HEK293T (cell line): Measurements from ENCODE around the gene TMBIM6.

Experiments used
- BHLHE40 ChIP-seq: fragments of 450-650 bp; IDR thresholded peaks from 2 replicates; pipeline ENCODE4 v1.6.1; 2016; ENCODE audit warnings: mild to moderate bottlenecking, moderate library complexity, borderline replicate concordance
- ELF4 ChIP-seq: fragments of 450-650 bp; IDR thresholded peaks from 2 replicates; pipeline ENCODE4 v1.6.1; 2017; ENCODE audit warnings: antibody characterized with exemption
- FOXA1 ChIP-seq: fragments of 450-650 bp; IDR thresholded peaks from 2 replicates; pipeline ENCODE4 v1.6.1; 2016; ENCODE audit warnings: mild to moderate bottlenecking
- FOXK2 ChIP-seq: fragments of 450-650 bp; IDR thresholded peaks from 2 replicates; pipeline ENCODE4 v1.6.1; 2016; ENCODE audit warnings: mild to moderate bottlenecking
- FOXM1 ChIP-seq: fragments of 450-650 bp; IDR thresholded peaks from 2 replicates; pipeline ENCODE4 v1.6.1; 2017; ENCODE audit warnings: mild to moderate bottlenecking, borderline replicate concordance
- HDGF ChIP-seq: fragments of 450-650 bp; IDR thresholded peaks from 2 replicates; pipeline ENCODE4 v1.6.1; 2017; ENCODE audit warnings: antibody characterized with exemption, borderline replicate concordance
- LEF1 ChIP-seq: fragments of 450-650 bp; IDR thresholded peaks from 2 replicates; pipeline ENCODE4 v1.6.1; 2017; ENCODE audit warnings: mild to moderate bottlenecking, borderline replicate concordance
- SP1 ChIP-seq: fragments of 450-650 bp; IDR thresholded peaks from 2 replicates; pipeline ENCODE4 v1.6.1; 2017
- SUZ12 ChIP-seq: fragments of 450-650 bp; IDR thresholded peaks from 2 replicates; pipeline ENCODE4 v1.6.1; 2016; ENCODE audit warnings: mild to moderate bottlenecking
- TARDBP ChIP-seq: fragments of 450-650 bp; IDR thresholded peaks from 2 replicates; pipeline ENCODE4 v1.6.1; 2016
- ZNF384 ChIP-seq: fragments of 450-650 bp; IDR thresholded peaks from 2 replicates; pipeline ENCODE4 v1.6.1; 2016
- TF ChIP-seq, protein P1 (sequence below): fragments of 450-650 bp; IDR thresholded peaks from 2 replicates; pipeline ENCODE4 v1.6.1; 2016

DNA sequence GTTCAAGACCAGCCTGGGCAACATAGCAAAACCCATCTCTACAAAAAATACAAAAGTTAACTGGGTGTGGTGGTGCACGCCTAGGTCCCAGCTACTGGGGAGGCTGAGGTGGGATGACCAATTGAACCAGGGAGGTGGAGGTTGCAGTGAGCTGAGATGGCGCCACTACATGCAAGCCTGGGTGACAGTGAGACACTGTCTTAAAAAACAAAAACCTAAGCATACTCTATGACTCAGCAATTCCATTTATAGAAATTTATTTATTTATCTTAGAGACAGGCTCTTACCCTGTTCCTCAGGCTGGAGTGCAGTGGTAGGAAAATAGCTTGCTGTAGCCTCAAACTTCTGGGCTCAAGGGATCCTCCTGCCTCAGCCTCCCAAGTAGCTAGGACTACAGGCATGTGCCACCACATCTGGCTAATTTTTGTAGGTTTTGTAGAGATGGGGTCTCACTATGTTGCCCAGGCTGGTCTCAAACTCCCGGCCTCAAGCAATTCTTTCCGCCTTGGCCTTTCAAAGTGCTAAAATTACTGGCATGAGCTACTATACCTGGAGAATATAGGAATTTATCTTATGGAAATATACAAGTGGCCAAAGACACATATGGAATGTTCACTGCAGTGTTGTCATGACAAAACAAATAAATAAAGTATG, 43.5 kb downstream of the TMBIM6 start:
- no peak for TF ChIP-seq FOXM1
- no peak for TF ChIP-seq TARDBP
- TF ChIP-seq FOXK2, result no peak
- TF ChIP-seq FOXA1, result no peak
- TF ChIP-seq SUZ12, result no peak
- TF ChIP-seq, protein P1, sequence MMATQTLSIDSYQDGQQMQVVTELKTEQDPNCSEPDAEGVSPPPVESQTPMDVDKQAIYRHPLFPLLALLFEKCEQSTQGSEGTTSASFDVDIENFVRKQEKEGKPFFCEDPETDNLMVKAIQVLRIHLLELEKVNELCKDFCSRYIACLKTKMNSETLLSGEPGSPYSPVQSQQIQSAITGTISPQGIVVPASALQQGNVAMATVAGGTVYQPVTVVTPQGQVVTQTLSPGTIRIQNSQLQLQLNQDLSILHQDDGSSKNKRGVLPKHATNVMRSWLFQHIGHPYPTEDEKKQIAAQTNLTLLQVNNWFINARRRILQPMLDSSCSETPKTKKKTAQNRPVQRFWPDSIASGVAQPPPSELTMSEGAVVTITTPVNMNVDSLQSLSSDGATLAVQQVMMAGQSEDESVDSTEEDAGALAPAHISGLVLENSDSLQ, result no peak
- no peak for TF ChIP-seq BHLHE40
- TF ChIP-seq LEF1, result no peak
- no peak for TF ChIP-seq HDGF
- TF ChIP-seq SP1, result no peak
- no peak for TF ChIP-seq ZNF384
- TF ChIP-seq ELF4, result no peak
